A549 (cell line): ENCODE data around the gene KAT7. TPM values are rescaled to one million over a fixed set of nuclear protein-coding genes. Genes with fewer than 3 reads are reported as not detected.

Source experiments
- ATAC-seq, 2 experiments: fragments of 200-7000 bp in 1 of 2; fragments of >200 bp in 1 of 2; cut with Nextera tagmentation in 1 of 2; cut with Tn5 transposase in 1 of 2; 3 replicates each; pipeline versions ENCODE4 v1.8.0 to v1.9.1; 2018 to 2020; ENCODE audit warnings: mild to moderate bottlenecking in 1 of 2, moderate library complexity in 1 of 2
- CTCF ChIA-PET: fragments of 300-600 bp; sonication (Branson Sonifier 250); formaldehyde crosslinking; extraction: SDS; loops from one replicate; lab custom pipeline; 2021; ENCODE audit warnings: antibody characterized with exemption, inconsistent platforms; lab: Yijun Ruan, JAX
- POLR2A ChIA-PET: fragments of 350-600 bp; formaldehyde crosslinking; extraction: SDS; loops from one replicate; lab custom pipeline; 2021; ENCODE audit warnings: antibody characterized with exemption, inconsistent platforms; lab: Yijun Ruan, JAX
- DNase-seq, 2 experiments: peaks; one replicate each; pipeline versions ENCODE4 v3.0.0 to v3.0.0-alpha.2; 2011 to 2016; ENCODE audit warnings: low read depth in 1 of 2, low spot score in 1 of 2
- FAIRE-seq: peaks from 2 replicates; lab custom pipeline; 2011; peaks lifted over from hg19 to GRCh38; lab: Jason Lieb, UNC
- H3K27ac ChIP-seq, 2 experiments: fragments of >200 bp; sonication (Bioruptor Twin); formaldehyde crosslinking; 3 replicates each; pipeline ENCODE4 v1.5.1; 2016 to 2017
- H3K4me1 ChIP-seq: fragments of >200 bp; sonication (Bioruptor Twin); formaldehyde crosslinking; 3 replicates; pipeline ENCODE4 v1.6.1; 2016
- H3K4me2 ChIP-seq: fragments of >200 bp; sonication (Bioruptor Twin); formaldehyde crosslinking; 3 replicates; pipeline ENCODE4 v1.6.1; 2016
- H3K4me3 ChIP-seq: fragments of >200 bp; sonication (Bioruptor Twin); formaldehyde crosslinking; 3 replicates; pipeline ENCODE4 v1.5.1; 2016
- H3K9me3 ChIP-seq: fragments of >200 bp; sonication (Bioruptor Twin); formaldehyde crosslinking; 3 replicates; pipeline ENCODE4 v1.6.1; 2016
- CBX2 ChIP-seq: fragments of 200-600 bp; sonication (generic); IDR thresholded peaks from 2 replicates; pipeline ENCODE4 v1.6.1; 2016; ENCODE audit warnings: low read depth, mild to moderate bottlenecking, borderline replicate concordance
- CBX8 ChIP-seq: fragments of 200-600 bp; sonication (generic); IDR thresholded peaks from 2 replicates; pipeline ENCODE4 v1.6.1; 2016
- CHD2 ChIP-seq: fragments of 150-350 bp; IDR thresholded peaks from 2 replicates; pipeline ENCODE4 v1.6.1; 2014; ENCODE audit warnings: low read length; ENCODE audit not compliant: partially characterized antibody
- EHF ChIP-seq: fragments of 250-450 bp; sonication (Bioruptor Pico); IDR thresholded peaks from 2 replicates; pipeline ENCODE4 v1.5.0; 2020; ENCODE audit warnings: mild to moderate bottlenecking
- ESRRA ChIP-seq: fragments of 150-350 bp; IDR thresholded peaks from 2 replicates; pipeline ENCODE4 v1.6.1; 2014; ENCODE audit warnings: mild to moderate bottlenecking, low read length, borderline replicate concordance
- FOXS1 ChIP-seq: fragments of 250-450 bp; sonication (Bioruptor Pico); IDR thresholded peaks from 2 replicates; pipeline ENCODE4 v1.5.0; 2020; ENCODE audit warnings: mild to moderate bottlenecking, moderate library complexity
- HDAC2 ChIP-seq: fragments of 200-600 bp; sonication (generic); IDR thresholded peaks from 2 replicates; pipeline ENCODE4 v1.6.1; 2016
- HES2 ChIP-seq: fragments of >200 bp; sonication (Bioruptor Twin); formaldehyde crosslinking; IDR thresholded peaks from 2 replicates; pipeline ENCODE4 v1.6.1; 2016
- HEYL ChIP-seq: fragments of 250-450 bp; sonication (Bioruptor Pico); IDR thresholded peaks from 2 replicates; pipeline ENCODE4 v1.8.0; 2021; ENCODE audit warnings: mild to moderate bottlenecking, moderate library complexity
- HMGXB4 ChIP-seq: fragments of 250-450 bp; sonication (Bioruptor Pico); IDR thresholded peaks from 2 replicates; pipeline ENCODE4 v1.5.0; 2021; ENCODE audit warnings: mild to moderate bottlenecking, moderate library complexity, borderline replicate concordance
- HOXB13 ChIP-seq: fragments of 250-450 bp; sonication (Bioruptor Pico); IDR thresholded peaks from 2 replicates; pipeline ENCODE4 v1.5.0; 2020; ENCODE audit warnings: low read depth, mild to moderate bottlenecking, moderate library complexity
- HOXB5 ChIP-seq: fragments of 250-450 bp; sonication (Bioruptor Pico); IDR thresholded peaks from 2 replicates; pipeline ENCODE4 v1.5.0; 2020; ENCODE audit warnings: mild to moderate bottlenecking, moderate library complexity
- JUNB ChIP-seq: fragments of >200 bp; sonication (Bioruptor Twin); formaldehyde crosslinking; IDR thresholded peaks from 2 replicates; pipeline ENCODE4 v1.6.1; 2016
- MAFK ChIP-seq: fragments of 450-650 bp; IDR thresholded peaks from 2 replicates; pipeline ENCODE4 v1.6.1; 2014; ENCODE audit not compliant: partially characterized antibody
- MAX ChIP-seq: IDR thresholded peaks from 2 replicates; pipeline ENCODE4 v1.6.1; 2012
- MYC ChIP-seq: IDR thresholded peaks from 2 replicates; pipeline ENCODE4 v1.6.1; 2012; ENCODE audit warnings: mild to moderate bottlenecking, inconsistent platforms, low read length, improper control_type of control experiment, borderline replicate concordance
- NFE2L2 ChIP-seq: fragments of 150-350 bp; conservative IDR thresholded peaks from 2 replicates; pipeline ENCODE4 v1.6.1; 2014; ENCODE audit warnings: low read length
- NPAS2 ChIP-seq: fragments of 250-450 bp; sonication (Bioruptor Pico); IDR thresholded peaks from 2 replicates; pipeline ENCODE4 v1.8.0; 2022; ENCODE audit warnings: mild to moderate bottlenecking, moderate library complexity, borderline replicate concordance
- NR3C1 ChIP-seq: fragments of >200 bp; sonication (Bioruptor Twin); formaldehyde crosslinking; IDR thresholded peaks from 3 replicates; pipeline ENCODE4 v1.6.1; 2017
- PBX3 ChIP-seq: IDR thresholded peaks from 2 replicates; pipeline ENCODE4 v1.6.1; 2012
- POLR2A ChIP-seq: IDR thresholded peaks from 2 replicates; pipeline ENCODE4 v1.6.1; 2012; ENCODE audit warnings: mild to moderate bottlenecking, low read length
- RAD21 ChIP-seq, 2 experiments: fragments of >200 bp in 1 of 2; sonication (Bioruptor Twin) in 1 of 2; formaldehyde crosslinking in 1 of 2; IDR thresholded peaks in 1 of 2; conservative IDR thresholded peaks in 1 of 2; 2 replicates in 1 of 2; 3 replicates in 1 of 2; pipeline ENCODE4 v1.6.1; 2012 to 2018; ENCODE audit warnings: inconsistent platforms in 1 of 2
- RARB ChIP-seq: fragments of 250-450 bp; sonication (Bioruptor Pico); IDR thresholded peaks from 2 replicates; pipeline ENCODE4 v1.8.0; 2021; ENCODE audit warnings: mild to moderate bottlenecking, moderate library complexity
- REST ChIP-seq: fragments of 200-600 bp; sonication (generic); IDR thresholded peaks from 2 replicates; pipeline ENCODE4 v1.6.1; 2016; ENCODE audit warnings: antibody characterized with exemption, mild to moderate bottlenecking, moderate library complexity
- ZC3H11A ChIP-seq: fragments of 450-650 bp; IDR thresholded peaks from 2 replicates; pipeline ENCODE4 v1.6.1; 2014; ENCODE audit warnings: antibody characterized with exemption, mild to moderate bottlenecking
- WGBS: methylation state at CpG from one replicate; pipeline ENCODE4 v1.1.6; 2017; ENCODE audit errors: missing lambda C conversion rate; 5-methylcytosine and 5-hydroxymethylcytosine counted together
- polyA plus RNA-seq, 4 experiments: library from polyadenylated mRNA; depleted of rRNA in 3 of 4; stranded (reverse); fragments of >200 nt; fragmentation: RNase III in 1 of 4; extraction: RNeasy Plus Mini Kit Qiagen cat#74134 plus additional on column Dnase treatment in 1 of 4; gene quantifications; 2 replicates in 3 of 4; 3 replicates in 1 of 4; pipeline ENCODE4 v1.2.3, GENCODE V29; 2011 to 2017

KAT7 gene
- polyA plus RNA-seq, 2 of the 4 experiments (the other 2 are of a cell fraction): 33.2 to 48.7 TPM

- peaks cover 3% of the 10 kb centered on the region; the same call in 1 of the 3 replicates for H3K4me1 ChIP-seq
- H3K4me3 ChIP-seq: no peak overlapping the region
- FAIRE-seq: no peak
- no peaks in the 10 kb centered on the region for H3K9me3 ChIP-seq
- CTCF ChIA-PET: interaction anchor here (0.5 to 34.2 kb wide), 20 partner anchors 10 to 485 kb away, joined by 3 to 1602 read pairs (median 4); partner anchors contain the start of genes DLX3 and DLX4
- ATAC-seq: no peak
- no peak for DNase-seq
- TF ChIP-seq EHF (CRISPR knock-in tag) (no peak), JUNB (no peak), HES2 (no peak), RAD21 (conservative IDR thresholded peaks at IDR 0.05 in 1 of 2, IDR thresholded peaks at IDR 0.05 in 1 of 2) (no peak), PBX3 (no peak), MYC (no peak), CBX2 (no peak), HMGXB4 (CRISPR knock-in tag) (no peak), MAFK (no peak), POLR2A (no peak), ZC3H11A (no peak), NPAS2 (CRISPR knock-in tag) (no peak), HEYL (CRISPR knock-in tag) (no peak), HOXB13 (CRISPR knock-in tag) (no peak), CHD2 (no peak), HOXB5 (CRISPR knock-in tag) (no peak), MAX (no peak)
- POLR2A ChIA-PET: interaction anchor here (0.8 kb wide), 1 partner anchor 62 kb away, joined by 3 read pairs; the partner anchor contains the start of gene KAT7
- 91% methylated on average over 5 of the region's 5 CpGs for WGBS
- no peak overlapping the region for H3K4me2 ChIP-seq
- H3K27ac ChIP-seq: no peak overlapping the region
Observed at GRCh38 chr17:49850218-49850610, 61.7 kb downstream of the KAT7 start.

- Histone ChIP-seq H3K4me2 (peak overlapping the region; percentile 89), H3K9me3 (no peaks in the 10 kb centered on the region), H3K4me3 (peak overlapping the region; percentile 72), H3K4me1 (peaks cover 3% of the 10 kb centered on the region; the same call in 1 of the 3 replicates), H3K27ac (peak overlapping the region; percentile 79 to 91)
- 39% methylated on average over 43 of the region's 61 CpGs for WGBS
- POLR2A ChIA-PET: interaction anchor here (0.9 to 1.3 kb wide), 2 partner anchors 63 to 143 kb away, joined by 3 read pairs; partner anchors contain the start of gene SLC35B1
- CTCF ChIA-PET: interaction anchor here (0.5 to 34.2 kb wide), 33 partner anchors 9 to 328 kb away, joined by 3 to 1602 read pairs (median 5); partner anchors contain the start of genes DLX3, DLX4, NXPH3 and SLC35B1
- TF ChIP-seq NFE2L2 (no peak), FOXS1 (CRISPR knock-in tag) (no peak), CBX8 (no peak), MAX (no peak), ESRRA (no peak), NR3C1 (no peak), REST (no peak), HDAC2 (no peak), RARB (CRISPR knock-in tag) (no peak)
- DNase-seq: no peak
- peak; percentile 15 to 17; a peak in 3 of 6 replicates for ATAC-seq
- no peak for FAIRE-seq
Observed at GRCh38 chr17:49850772-49851386, 62.4 kb downstream of the KAT7 start.
